Keratinocyte (primary cell): ENCODE measurements around the gene ARX.

ENCODE experiments used
- EZH2 ChIP-seq: IDR thresholded peaks from one replicate; pipeline ENCODE4 v1.6.1; 2012; ENCODE audit warnings: inconsistent platforms, mild to moderate bottlenecking, low read length, moderate library complexity
- TF ChIP-seq, protein P1 (sequence below), 3 experiments: IDR thresholded peaks in 1 of 3; conservative IDR thresholded peaks in 1 of 3; optimal IDR thresholded peaks in 1 of 3; 2 replicates in 2 of 3; 3 replicates in 1 of 3; pipeline versions ENCODE3 to v1.5.1; 2011; ENCODE audit warnings: low read length in 3 of 3, mild to moderate bottlenecking in 3 of 3, moderate library complexity in 2 of 3, control low read depth in 1 of 3, inconsistent platforms in 1 of 3; ENCODE audit not compliant: insufficient read depth in 2 of 3; ENCODE audit errors: extremely low read depth in 1 of 3

DNA sequence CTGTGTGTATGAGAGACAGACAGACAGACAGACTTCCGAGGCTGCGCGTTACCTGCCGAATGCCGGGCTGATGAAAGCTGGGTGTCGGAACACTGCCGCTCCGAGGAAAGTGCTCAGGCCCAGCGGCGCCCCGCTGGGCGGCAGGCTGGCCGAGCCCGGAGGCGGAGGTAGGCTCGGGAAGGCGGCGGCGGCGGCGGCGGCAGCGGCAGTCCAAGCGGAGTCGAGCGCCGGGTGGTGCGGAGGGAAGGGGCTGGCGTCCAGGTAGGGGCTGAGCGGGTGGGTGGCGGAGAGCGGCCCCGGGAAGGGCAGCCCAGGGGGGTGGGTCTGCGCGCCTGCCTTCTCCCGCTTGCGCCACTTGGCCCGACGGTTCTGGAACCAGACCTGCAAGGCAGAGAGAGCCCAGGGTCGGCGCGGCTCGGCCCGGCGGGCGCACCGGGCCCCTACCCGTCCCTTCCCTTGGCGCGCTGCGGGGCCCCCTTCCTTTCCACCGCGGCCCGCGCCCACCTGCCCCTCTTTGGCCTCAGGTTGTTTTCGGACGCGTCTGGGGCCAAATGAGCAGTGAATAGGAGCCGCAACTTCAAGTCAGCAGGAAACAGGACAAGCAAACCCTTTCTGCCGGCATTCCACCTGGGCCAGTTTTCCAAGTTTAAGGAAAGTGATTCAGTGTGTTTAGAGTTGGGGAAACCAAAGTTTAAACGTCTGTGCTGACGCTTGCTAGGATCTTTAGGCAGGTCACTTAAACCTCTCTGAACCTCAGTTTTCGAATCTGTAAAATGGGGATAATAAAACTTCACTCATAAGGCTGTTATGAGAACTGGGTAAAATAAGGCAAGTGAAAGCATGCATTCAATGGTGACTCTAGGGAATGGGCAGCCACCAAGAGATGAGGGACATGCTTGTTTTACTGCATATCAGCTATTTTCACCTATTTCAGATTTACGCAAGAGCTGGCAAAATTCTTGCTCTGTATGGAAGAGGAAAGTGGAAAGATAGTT, 8.4 kb downstream of the ARX start:
- TF ChIP-seq, protein P1, sequence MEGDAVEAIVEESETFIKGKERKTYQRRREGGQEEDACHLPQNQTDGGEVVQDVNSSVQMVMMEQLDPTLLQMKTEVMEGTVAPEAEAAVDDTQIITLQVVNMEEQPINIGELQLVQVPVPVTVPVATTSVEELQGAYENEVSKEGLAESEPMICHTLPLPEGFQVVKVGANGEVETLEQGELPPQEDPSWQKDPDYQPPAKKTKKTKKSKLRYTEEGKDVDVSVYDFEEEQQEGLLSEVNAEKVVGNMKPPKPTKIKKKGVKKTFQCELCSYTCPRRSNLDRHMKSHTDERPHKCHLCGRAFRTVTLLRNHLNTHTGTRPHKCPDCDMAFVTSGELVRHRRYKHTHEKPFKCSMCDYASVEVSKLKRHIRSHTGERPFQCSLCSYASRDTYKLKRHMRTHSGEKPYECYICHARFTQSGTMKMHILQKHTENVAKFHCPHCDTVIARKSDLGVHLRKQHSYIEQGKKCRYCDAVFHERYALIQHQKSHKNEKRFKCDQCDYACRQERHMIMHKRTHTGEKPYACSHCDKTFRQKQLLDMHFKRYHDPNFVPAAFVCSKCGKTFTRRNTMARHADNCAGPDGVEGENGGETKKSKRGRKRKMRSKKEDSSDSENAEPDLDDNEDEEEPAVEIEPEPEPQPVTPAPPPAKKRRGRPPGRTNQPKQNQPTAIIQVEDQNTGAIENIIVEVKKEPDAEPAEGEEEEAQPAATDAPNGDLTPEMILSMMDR (optimal IDR thresholded peaks at IDR 0.05 in 1 of 3, IDR thresholded peaks at IDR 0.05 in 1 of 3, conservative IDR thresholded peaks at IDR 0.05 in 1 of 3; ENCODE audit: extremely low read depth in 1 of 3, insufficient read depth in 2 of 3, low read length in 3 of 3): no peak
- peak; percentile 59 for TF ChIP-seq EZH2
